ENCODE data around the gene RTN1. TPM values are rescaled to one million over a fixed set of nuclear protein-coding genes. Genes with fewer than 3 reads are reported as not detected.

The RTN1 gene
- total and polyA plus RNA-seq, 2 donors from 2014 or later: 4.5 to 5.1 TPM

- no peak overlapping the region for H3K9ac ChIP-seq (ENCODE audit: low read length in 3 of 3)
- FAIRE-seq: no peak
- H3K4me3 ChIP-seq (ENCODE audit: low read length in 3 of 3): no peak overlapping the region
- H3K4me1 ChIP-seq (ENCODE audit: control insufficient read depth in 2 of 3, insufficient read depth in 2 of 3, low read depth in 1 of 3, low read length in 3 of 3): no peaks in the 10 kb centered on the region
- intact Hi-C loops (cut with DNase I): no loop called here
- H3K9me3 ChIP-seq (ENCODE audit: control insufficient read depth in 2 of 3, insufficient read depth in 1 of 3, low read length in 3 of 3): no peaks in the 10 kb centered on the region
- TF ChIP-seq CTCF (IDR thresholded peaks at IDR 0.05; ENCODE audit: borderline replicate concordance, extremely low read depth, insufficient read depth): no peak
- H3K27me3 ChIP-seq (ENCODE audit: control insufficient read depth, insufficient read depth, low read length): no peaks in the 10 kb centered on the region
- DNase-seq: no peak
- no peaks in the 10 kb centered on the region for H3K36me3 ChIP-seq (ENCODE audit: control insufficient read depth in 2 of 3, insufficient read depth in 3 of 3, low read length in 3 of 3)
- H3K27ac ChIP-seq (ENCODE audit: low read depth in 2 of 2, low read length in 2 of 2): no peak overlapping the region
These were observed 84.9 kb downstream of the RTN1 start for GRCh38 chr14:59785629-59786028.

GRCh38 chr14:59782760-59783159, 87.8 kb downstream of the RTN1 start:
- no peak for DNase-seq
- FAIRE-seq: no peak
- Histone ChIP-seq H3K9ac (ENCODE audit: low read length in 3 of 3) (no peak overlapping the region), H3K4me1 (ENCODE audit: control insufficient read depth in 2 of 3, insufficient read depth in 2 of 3, low read depth in 1 of 3, low read length in 3 of 3) (no peaks in the 10 kb centered on the region), H3K27ac (ENCODE audit: low read depth in 2 of 2, low read length in 2 of 2) (no peak overlapping the region), H3K4me3 (ENCODE audit: low read length in 3 of 3) (no peak overlapping the region), H3K9me3 (ENCODE audit: control insufficient read depth in 2 of 3, insufficient read depth in 1 of 3, low read length in 3 of 3) (no peaks in the 10 kb centered on the region), H3K27me3 (ENCODE audit: control insufficient read depth, insufficient read depth, low read length) (no peaks in the 10 kb centered on the region), H3K36me3 (ENCODE audit: control insufficient read depth in 2 of 3, insufficient read depth in 3 of 3, low read length in 3 of 3) (no peaks in the 10 kb centered on the region)
- intact Hi-C loops (cut with DNase I): no loop called here
- no peak for TF ChIP-seq CTCF (IDR thresholded peaks at IDR 0.05; ENCODE audit: borderline replicate concordance, extremely low read depth, insufficient read depth)

- no peak for FAIRE-seq
- no peak for TF ChIP-seq CTCF (IDR thresholded peaks at IDR 0.05; ENCODE audit: borderline replicate concordance, extremely low read depth, insufficient read depth)
- Histone ChIP-seq H3K27me3 (ENCODE audit: control insufficient read depth, insufficient read depth, low read length) (no peaks in the 10 kb centered on the region), H3K36me3 (ENCODE audit: control insufficient read depth in 2 of 3, insufficient read depth in 3 of 3, low read length in 3 of 3) (no peaks in the 10 kb centered on the region), H3K9ac (ENCODE audit: low read length in 3 of 3) (no peak overlapping the region), H3K9me3 (ENCODE audit: control insufficient read depth in 2 of 3, insufficient read depth in 1 of 3, low read length in 3 of 3) (no peaks in the 10 kb centered on the region), H3K4me3 (ENCODE audit: low read length in 3 of 3) (no peak overlapping the region), H3K4me1 (ENCODE audit: control insufficient read depth in 2 of 3, insufficient read depth in 2 of 3, low read depth in 1 of 3, low read length in 3 of 3) (no peaks in the 10 kb centered on the region), H3K27ac (ENCODE audit: low read depth in 2 of 2, low read length in 2 of 2) (no peak overlapping the region)
- DNase-seq: no peak
- intact Hi-C loops (cut with DNase I): no loop called here
These were observed 93.5 kb downstream of the RTN1 start for GRCh38 chr14:59777006-59777579.

- FAIRE-seq (no peak), DNase-seq (no peak)
- Histone ChIP-seq H3K9ac (ENCODE audit: low read length in 3 of 3) (no peak overlapping the region), H3K9me3 (ENCODE audit: control insufficient read depth in 2 of 3, insufficient read depth in 1 of 3, low read length in 3 of 3) (no peaks in the 10 kb centered on the region), H3K27ac (ENCODE audit: low read depth in 2 of 2, low read length in 2 of 2) (no peak overlapping the region), H3K36me3 (ENCODE audit: control insufficient read depth in 2 of 3, insufficient read depth in 3 of 3, low read length in 3 of 3) (no peaks in the 10 kb centered on the region), H3K4me1 (ENCODE audit: control insufficient read depth in 2 of 3, insufficient read depth in 2 of 3, low read depth in 1 of 3, low read length in 3 of 3) (no peaks in the 10 kb centered on the region), H3K4me3 (ENCODE audit: low read length in 3 of 3) (no peak overlapping the region), H3K27me3 (ENCODE audit: control insufficient read depth, insufficient read depth, low read length) (no peaks in the 10 kb centered on the region)
- intact Hi-C loops (cut with DNase I): no loop called here
- no peak for TF ChIP-seq CTCF (IDR thresholded peaks at IDR 0.05; ENCODE audit: borderline replicate concordance, extremely low read depth, insufficient read depth)
These were observed 94.1 kb downstream of the RTN1 start for GRCh38 chr14:59776468-59776867.

Data from kidney (tissue), 14 donors.